Measurements from ENCODE around the gene PBRM1. TPM values are rescaled to one million over a fixed set of nuclear protein-coding genes. Genes with fewer than 3 reads are reported as not detected.

Gene PBRM1
- total RNA-seq, 4 donors from 2014 or later = 89.4 to 118 (median 114) TPM

DNA sequence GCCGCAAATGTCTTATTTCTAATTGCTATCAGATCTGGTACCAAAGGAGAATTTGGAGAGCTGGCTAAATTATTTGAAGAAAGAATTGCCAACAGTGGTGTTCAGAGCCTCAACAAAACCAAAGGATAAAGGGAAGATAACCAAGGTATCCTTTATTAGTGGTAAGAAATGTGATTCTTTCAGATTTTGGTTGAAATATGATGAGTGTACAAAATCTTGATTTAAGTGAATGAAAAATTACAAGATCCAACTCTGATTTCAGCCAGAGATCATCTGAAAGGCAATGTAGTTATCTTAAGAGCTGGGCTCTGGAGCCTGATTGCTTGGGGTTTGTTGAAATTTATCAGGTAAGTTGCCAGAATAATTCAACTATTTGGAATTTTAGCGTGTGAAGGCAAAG is 4.8 kb upstream of the PBRM1 start:
- TF ChIP-seq, protein P1, sequence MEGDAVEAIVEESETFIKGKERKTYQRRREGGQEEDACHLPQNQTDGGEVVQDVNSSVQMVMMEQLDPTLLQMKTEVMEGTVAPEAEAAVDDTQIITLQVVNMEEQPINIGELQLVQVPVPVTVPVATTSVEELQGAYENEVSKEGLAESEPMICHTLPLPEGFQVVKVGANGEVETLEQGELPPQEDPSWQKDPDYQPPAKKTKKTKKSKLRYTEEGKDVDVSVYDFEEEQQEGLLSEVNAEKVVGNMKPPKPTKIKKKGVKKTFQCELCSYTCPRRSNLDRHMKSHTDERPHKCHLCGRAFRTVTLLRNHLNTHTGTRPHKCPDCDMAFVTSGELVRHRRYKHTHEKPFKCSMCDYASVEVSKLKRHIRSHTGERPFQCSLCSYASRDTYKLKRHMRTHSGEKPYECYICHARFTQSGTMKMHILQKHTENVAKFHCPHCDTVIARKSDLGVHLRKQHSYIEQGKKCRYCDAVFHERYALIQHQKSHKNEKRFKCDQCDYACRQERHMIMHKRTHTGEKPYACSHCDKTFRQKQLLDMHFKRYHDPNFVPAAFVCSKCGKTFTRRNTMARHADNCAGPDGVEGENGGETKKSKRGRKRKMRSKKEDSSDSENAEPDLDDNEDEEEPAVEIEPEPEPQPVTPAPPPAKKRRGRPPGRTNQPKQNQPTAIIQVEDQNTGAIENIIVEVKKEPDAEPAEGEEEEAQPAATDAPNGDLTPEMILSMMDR (IDR thresholded peaks at IDR 0.05) = no peak
- ATAC-seq (ENCODE audit: low FRiP score) (no peak), DNase-seq (ENCODE audit: low spot score) (no peak)

DNA sequence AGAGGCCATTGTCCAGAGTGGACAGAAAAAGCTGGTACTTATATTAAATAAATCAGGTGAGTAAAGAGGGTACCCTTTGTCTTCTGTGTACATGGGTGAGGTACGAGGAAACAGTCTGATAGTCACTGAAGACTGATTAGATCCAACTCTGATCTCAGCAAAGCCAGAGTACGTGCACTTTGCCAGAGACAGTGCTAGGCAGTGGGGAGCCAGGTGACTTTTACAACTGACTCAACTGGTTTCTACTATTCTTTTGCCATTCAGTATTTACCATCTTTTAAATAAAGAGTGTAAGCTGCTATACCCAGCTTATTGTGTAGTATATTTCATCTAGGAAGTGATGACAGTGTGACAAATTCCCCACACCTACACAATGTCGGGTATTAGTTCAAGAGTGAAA is 3.4 kb upstream of the PBRM1 start:
- ATAC-seq (ENCODE audit: low FRiP score) (no peak), DNase-seq (ENCODE audit: low spot score) (no peak)
- TF ChIP-seq, protein P1 (IDR thresholded peaks at IDR 0.05) = no peak

DNA sequence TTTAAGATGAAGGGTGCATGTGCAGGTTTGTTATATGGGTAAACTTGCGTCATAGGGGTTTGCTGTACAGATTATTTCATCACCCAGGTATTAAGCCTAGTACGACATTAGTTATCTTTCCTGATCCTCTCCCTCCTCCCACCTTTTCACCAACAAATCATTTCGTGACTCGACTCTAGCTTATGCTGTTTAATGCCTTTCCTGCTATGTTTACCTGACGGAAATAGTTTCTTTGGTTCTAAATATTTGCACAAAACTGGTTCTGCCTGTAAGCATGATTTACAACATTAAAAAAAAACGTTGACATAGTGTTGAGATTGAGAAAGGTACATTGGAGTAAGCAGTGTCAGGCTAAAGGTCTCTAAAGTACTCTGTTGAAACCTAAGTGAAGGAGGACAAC is 2.6 kb upstream of the PBRM1 start:
- DNase-seq (ENCODE audit: low spot score) (no peak), ATAC-seq (ENCODE audit: low FRiP score) (no peak)
- TF ChIP-seq, protein P1 (IDR thresholded peaks at IDR 0.05) = no peak

DNA sequence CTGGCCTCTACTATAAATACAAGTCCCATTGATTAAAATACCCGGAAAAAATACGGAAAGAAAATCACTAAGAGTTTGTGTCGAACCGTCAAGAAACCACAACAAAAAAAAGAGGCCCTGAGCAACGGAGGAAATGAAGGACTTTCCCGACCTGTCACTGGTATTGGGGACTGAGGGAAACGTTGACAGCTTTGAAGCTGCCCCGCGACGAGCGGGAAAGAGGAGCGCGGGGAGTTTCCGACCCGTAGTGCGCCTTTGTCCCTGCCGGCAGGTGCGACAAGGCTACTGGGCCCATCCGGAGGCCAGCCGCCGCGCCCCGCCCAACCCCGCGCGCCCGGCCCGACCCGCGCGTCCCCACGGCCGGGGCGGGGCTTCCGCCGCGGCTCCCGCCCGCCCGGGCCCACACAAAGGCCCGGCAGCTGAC is 416 bp downstream of the PBRM1 start:
- ATAC-seq (ENCODE audit: low FRiP score) (peak; percentile 94), DNase-seq (ENCODE audit: low spot score) (no peak)
- TF ChIP-seq, protein P1 (IDR thresholded peaks at IDR 0.05) = no peak

DNA sequence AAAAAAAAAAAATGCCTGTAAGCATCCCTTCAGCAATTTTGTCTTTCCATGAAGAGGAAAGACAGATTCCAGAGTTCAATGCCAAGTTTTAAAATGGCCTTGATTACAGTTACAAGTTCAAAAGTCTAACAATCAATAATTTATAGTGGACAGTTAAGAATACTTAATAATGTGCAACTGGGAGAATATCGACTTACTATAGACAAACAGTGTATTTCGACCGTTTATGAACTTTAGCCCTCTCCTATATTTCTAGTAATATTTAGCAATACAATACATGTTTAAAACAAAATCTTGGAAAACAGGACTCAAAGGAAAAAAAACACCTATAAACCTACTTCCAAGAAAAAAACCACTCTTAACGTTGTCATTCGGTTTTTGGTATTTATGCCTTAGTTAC is 1.5 kb downstream of the PBRM1 start:
- TF ChIP-seq, protein P1 (IDR thresholded peaks at IDR 0.05) = no peak
- ATAC-seq (ENCODE audit: low FRiP score) = no peak
- no peak for DNase-seq (ENCODE audit: low spot score)

DNA sequence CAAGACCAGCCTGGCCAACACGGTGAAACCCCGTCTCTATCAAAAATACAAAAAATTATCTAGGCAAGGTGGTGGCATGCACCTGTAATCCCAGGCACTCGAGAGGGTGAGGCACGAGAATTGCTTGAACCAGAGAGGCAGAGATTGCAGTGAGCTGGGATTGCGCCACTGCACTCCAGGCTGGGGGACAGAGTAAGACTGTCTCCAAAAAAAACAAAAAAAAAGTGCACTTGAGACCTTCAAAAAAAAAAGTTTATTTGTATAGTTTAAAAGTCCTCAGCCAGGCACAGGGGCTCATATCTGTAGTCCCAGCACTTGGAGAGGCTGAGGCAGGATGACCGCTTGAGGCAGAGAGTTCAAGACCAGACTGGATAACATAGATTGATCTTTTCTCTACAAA is 2.1 kb downstream of the PBRM1 start:
- TF ChIP-seq, protein P1 (IDR thresholded peaks at IDR 0.05) = no peak
- no peak for ATAC-seq (ENCODE audit: low FRiP score)
- no peak for DNase-seq (ENCODE audit: low spot score)

DNA sequence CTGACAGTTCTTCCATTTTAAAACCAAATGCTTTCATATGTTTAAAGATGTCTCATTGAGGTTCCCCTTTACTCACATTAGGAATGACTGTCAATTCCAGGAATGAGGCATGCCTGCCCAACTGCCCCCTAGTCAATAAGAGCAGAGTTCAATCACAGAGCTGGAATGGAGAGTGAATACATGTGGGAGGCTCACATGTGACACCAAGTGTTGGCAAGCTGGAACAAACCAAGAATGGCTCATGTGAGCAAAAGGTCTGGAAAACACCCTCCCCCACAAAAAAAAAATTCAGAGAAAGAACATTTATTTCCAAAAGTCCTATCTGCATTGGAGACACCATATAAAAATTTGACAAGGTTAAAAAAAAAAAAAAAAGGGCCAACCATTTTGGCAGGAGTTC is 3.7 kb downstream of the PBRM1 start:
- TF ChIP-seq, protein P1 (IDR thresholded peaks at IDR 0.05) = no peak
- DNase-seq (ENCODE audit: low spot score) (peak; percentile 31), ATAC-seq (ENCODE audit: low FRiP score) (peak; percentile 54)

Data from omental fat pad (tissue), 4 donors.